AG04449 (cell line): Measurements from ENCODE around the gene SLC5A6.

Experiments used
- CTCF ChIA-PET: fragments of 350-600 bp; formaldehyde crosslinking; extraction: SDS; loops from one replicate; lab custom pipeline; 2021; ENCODE audit warnings: antibody characterized with exemption; lab: Yijun Ruan, JAX
- POLR2A ChIA-PET: fragments of 400-600, 350-600 bp; formaldehyde crosslinking; extraction: SDS; loops from one replicate; lab custom pipeline; 2020; ENCODE audit warnings: antibody characterized with exemption, inconsistent platforms; lab: Yijun Ruan, JAX
- DNase-seq: peaks from one replicate; pipeline ENCODE4 v3.0.0-alpha.2; 2010; ENCODE audit warnings: low read depth, low spot score
- H3K4me3 ChIP-seq: 2 replicates; pipeline ENCODE4 v1.5.1; 2011; ENCODE audit warnings: low read depth, mild to moderate bottlenecking, control low read depth, low read length
- CTCF ChIP-seq: IDR thresholded peaks from one replicate; pipeline ENCODE4 v1.5.1; 2011; ENCODE audit warnings: mild to moderate bottlenecking, moderate library complexity, low read length, control low read depth, inconsistent platforms; ENCODE audit not compliant: insufficient read depth; ENCODE audit errors: missing control alignments

The SLC5A6 gene

GRCh38 chr2:27247893-27248292 is 35.8 kb upstream of the SLC5A6 start:
- POLR2A ChIA-PET: no interaction called here

GRCh38 chr2:27245626-27246025 is 33.6 kb upstream of the SLC5A6 start:
- no peak overlapping the region for H3K4me3 ChIP-seq
- CTCF ChIA-PET: interaction anchor here (1.0 kb wide), 1 partner anchor 59 kb away, joined by 3 read pairs; no protein-coding TSS in a partner anchor
- POLR2A ChIA-PET: no interaction called here
- DNase-seq: no peak
- TF ChIP-seq CTCF: no peak

More at GRCh38 chr2:27247893-27248292, 35.8 kb upstream of the SLC5A6 start:
- H3K4me3 ChIP-seq: no peak overlapping the region
- DNase-seq: no peak
- no peak for TF ChIP-seq CTCF
- CTCF ChIA-PET: interaction anchor here (1.1 to 3.0 kb wide), 5 partner anchors 14 to 114 kb away, joined by 3 to 46 read pairs (median 17); partner anchors contain the start of gene TRIM54

- no peak for DNase-seq
- no peak for TF ChIP-seq CTCF
- no peak overlapping the region for H3K4me3 ChIP-seq
- CTCF ChIA-PET: interaction anchor here (1.0 kb wide), 1 partner anchor 59 kb away, joined by 3 read pairs; no protein-coding TSS in a partner anchor
- POLR2A ChIA-PET: no interaction called here
These were observed 33.0 kb upstream of the SLC5A6 start for GRCh38 chr2:27245116-27245515.

GRCh38 chr2:27243391-27244130 is 31.5 kb upstream of the SLC5A6 start:
- no peak for TF ChIP-seq CTCF
- ChIA-PET CTCF (interaction anchor here (1.3 kb wide), 1 partner anchor 36 kb away, joined by 4 read pairs; no protein-coding TSS in a partner anchor), POLR2A (interaction anchor here (1.0 kb wide), 1 partner anchor 17 kb away, joined by 3 read pairs; no protein-coding TSS in a partner anchor)
- DNase-seq: no peak
- H3K4me3 ChIP-seq: no peak overlapping the region

- no peak overlapping the region for H3K4me3 ChIP-seq
- ChIA-PET POLR2A (interaction anchor here (1.0 kb wide), 1 partner anchor 16 kb away, joined by 3 read pairs; no protein-coding TSS in a partner anchor), CTCF (interaction anchor here (2.1 kb wide), 1 partner anchor 37 kb away, joined by 8 read pairs; no protein-coding TSS in a partner anchor)
- no peak for DNase-seq
- TF ChIP-seq CTCF: no peak
These were observed 30.5 kb upstream of the SLC5A6 start for GRCh38 chr2:27242614-27242951.
